ENCODE data around the gene PITHD1.
"Not testable (repeated sequence)": the region's sequence is repeated elsewhere in the genome, so short reads cannot be mapped to it uniquely, and the experiment has no call there.

Gene PITHD1

GRCh38 chr1:23777979-23778814 is at the start of gene PITHD1:
Gene PITHD1 (plus strand): TSS chr1:23778418. CDS start chr1:23778516, 98 bp downstream.
- DNase-seq: peak; percentile 89

- no peak for DNase-seq
Observed at GRCh38 chr1:23732363-23733224, 45.6 kb upstream of the PITHD1 start.

GRCh38 chr1:23733281-23733680 is 44.9 kb upstream of the PITHD1 start:
- not testable (repeated sequence) for DNase-seq

- DNase-seq: no peak
Observed at GRCh38 chr1:23736437-23737134, 41.6 kb upstream of the PITHD1 start.

- DNase-seq: no peak
Observed at GRCh38 chr1:23741609-23742008, 36.6 kb upstream of the PITHD1 start.

- no peak for DNase-seq
Observed at GRCh38 chr1:23742670-23743286, 35.4 kb upstream of the PITHD1 start.

- DNase-seq: peak; percentile 78
Observed at GRCh38 chr1:23743287-23744152, 34.7 kb upstream of the PITHD1 start, which contains the start of gene ELOA. Gene ELOA (plus strand): TSS chr1:23743471. CDS start chr1:23743504, 33 bp downstream.

- DNase-seq: peak; percentile 37
Observed at GRCh38 chr1:23745515-23745914, 32.7 kb upstream of the PITHD1 start.

GRCh38 chr1:23748016-23748415 is 30.2 kb upstream of the PITHD1 start:
- no peak for DNase-seq

GRCh38 chr1:23751050-23751814 is 27.0 kb upstream of the PITHD1 start:
- no peak for DNase-seq

GRCh38 chr1:23751815-23752200 is 26.4 kb upstream of the PITHD1 start:
- no peak for DNase-seq

GRCh38 chr1:23752909-23753308 is 25.3 kb upstream of the PITHD1 start:
- DNase-seq: no peak

GRCh38 chr1:23756676-23757075 is 21.5 kb upstream of the PITHD1 start:
- DNase-seq: no peak

- DNase-seq: no peak
Observed at GRCh38 chr1:23757812-23758211, 20.4 kb upstream of the PITHD1 start.

GRCh38 chr1:23759277-23759676 is 18.9 kb upstream of the PITHD1 start:
- no peak for DNase-seq

- DNase-seq: no peak
Observed at GRCh38 chr1:23763041-23763577, 15.1 kb upstream of the PITHD1 start.

GRCh38 chr1:23768733-23769132 is 9.5 kb upstream of the PITHD1 start:
- DNase-seq: no peak

GRCh38 chr1:23772049-23772853 is 6.0 kb upstream of the PITHD1 start:
- DNase-seq: peak; percentile 79

- no peak for DNase-seq
Observed at GRCh38 chr1:23772854-23773242, 5.4 kb upstream of the PITHD1 start.
